KG1 (cell line): ENCODE data around the gene DOK3.

ENCODE experiments used
- DNase-seq: peaks from one replicate; lab custom pipeline; 2025; lab: John Stamatoyannopoulos, UW

The DOK3 gene

GRCh38 chr5:177511796-177512675 lies 2.4 kb upstream of the DOK3 start:
- no peak for DNase-seq

DNA sequence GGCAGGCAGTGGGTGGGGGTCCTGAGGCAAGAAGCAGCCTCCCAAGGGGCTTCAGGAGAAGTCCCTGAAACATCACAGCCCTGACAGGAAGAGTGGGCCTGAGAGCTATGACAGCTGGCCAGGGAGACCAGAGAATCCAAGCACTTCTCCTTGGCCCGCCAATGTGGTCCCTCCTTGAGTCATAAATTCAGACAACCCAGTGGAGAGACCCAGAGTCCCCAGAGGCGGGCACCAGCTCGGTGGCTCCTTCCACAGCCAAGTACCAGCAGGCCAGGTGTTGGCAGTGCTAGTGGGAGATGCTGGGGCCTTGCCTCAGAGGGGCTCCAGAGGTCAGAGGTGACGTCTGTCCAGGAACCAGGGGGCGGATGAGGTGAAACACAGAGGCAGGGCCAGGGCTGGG lies 1.6 kb upstream of the DOK3 start:
- DNase-seq = no peak

DNA sequence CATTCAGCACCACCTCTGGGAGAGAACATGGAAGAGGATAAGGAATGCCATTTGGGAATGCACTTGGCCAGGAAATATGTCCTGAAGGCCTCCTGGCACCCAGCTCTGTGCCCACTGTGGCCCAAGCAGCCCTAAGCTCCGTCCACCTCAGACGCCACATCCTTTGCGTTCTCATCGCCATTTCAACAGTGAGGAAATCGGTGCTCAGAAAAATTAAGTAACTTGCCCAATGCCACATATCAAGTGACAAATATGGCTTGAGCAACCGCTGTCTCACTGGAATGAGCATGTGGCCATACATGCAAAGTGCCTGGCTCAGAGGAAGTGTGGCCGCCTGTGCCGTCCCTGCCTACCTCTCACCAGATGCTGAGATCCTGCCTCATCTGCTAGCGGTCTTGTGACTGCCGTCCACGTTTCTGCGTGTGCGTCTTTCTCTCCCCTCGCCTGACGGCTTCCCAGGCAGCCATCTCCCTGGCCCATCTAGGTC lies 984 bp upstream of the DOK3 start:
- DNase-seq = no peak

GRCh38 chr5:177509991-177510566 lies 453 bp upstream of the DOK3 start:
- DNase-seq = no peak

- DNase-seq = no peak
Observed at GRCh38 chr5:177508837-177509236, 789 bp downstream of the DOK3 start.

DNA sequence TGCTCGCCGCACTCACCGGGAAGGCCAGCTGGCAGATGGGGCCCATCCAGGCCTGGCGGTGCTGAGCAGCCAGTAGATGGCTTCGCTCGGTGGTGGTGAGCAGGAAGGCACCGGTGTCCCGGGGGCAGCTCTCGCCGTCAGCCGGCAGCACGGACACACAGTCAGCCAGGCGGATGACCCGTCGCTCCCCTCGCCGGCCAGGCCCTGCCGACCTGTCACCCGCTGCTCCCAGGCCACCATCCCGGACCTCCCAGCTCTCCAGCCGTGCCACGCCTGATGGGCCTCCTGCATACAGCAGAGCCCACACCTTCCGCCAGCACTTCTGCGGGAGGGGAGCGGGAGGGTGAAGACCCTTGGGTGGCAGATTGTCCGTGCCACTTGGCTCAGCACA lies 1.4 kb downstream of the DOK3 start:
- no peak for DNase-seq

DNA sequence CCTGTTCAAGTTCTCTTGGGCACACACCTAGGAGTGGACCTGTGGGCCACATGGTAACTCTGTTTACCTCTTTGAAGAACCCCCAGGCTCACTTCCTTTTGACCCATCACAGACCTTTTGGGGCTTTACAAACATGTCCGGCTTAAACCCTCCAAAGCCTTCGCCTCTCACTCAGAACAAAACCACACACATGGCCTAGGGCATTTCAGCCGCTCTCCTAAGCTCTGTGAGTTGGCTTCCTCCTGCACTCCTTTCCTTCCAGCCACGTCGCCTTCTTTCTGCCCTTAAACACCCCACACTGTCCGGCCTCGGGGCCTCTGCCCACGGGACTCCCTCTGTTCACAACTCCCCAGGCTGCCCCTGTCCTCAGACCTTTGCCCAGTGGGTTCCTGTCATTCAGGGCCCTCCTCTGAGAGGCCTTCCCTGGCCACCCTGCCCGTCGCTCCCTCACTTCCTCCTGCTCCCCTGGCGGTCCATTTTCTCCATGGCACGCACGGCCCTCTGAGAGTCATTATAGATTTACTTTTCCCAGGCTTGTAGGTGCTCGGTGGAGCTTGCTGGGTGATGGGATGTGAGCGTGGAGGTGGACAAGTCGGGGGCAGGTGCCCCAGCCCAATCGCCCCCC lies 1.9 kb downstream of the DOK3 start:
- no peak for DNase-seq

DNA sequence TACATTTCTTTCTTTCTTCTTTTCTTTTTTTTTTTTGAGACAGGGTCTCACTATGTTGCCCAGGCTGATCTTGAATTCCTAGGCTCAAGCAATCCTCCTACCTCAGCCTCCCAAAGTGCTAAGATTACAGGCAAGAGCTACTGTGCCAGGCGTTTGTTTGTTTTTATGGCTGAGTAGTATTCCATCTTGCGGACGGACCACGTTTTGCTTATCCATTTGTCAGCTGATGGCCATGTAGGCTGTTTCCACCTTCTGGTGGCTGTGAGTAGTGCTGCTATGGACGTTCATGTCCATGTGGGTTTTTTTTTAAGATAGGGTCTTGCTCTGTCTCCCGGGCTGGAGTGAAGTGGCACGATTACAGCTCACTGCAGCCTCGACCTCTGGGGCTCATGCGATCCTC lies 2.5 kb downstream of the DOK3 start:
- no peak for DNase-seq

- no peak for DNase-seq
Observed at GRCh38 chr5:177505075-177505474, 4.6 kb downstream of the DOK3 start.

DNA sequence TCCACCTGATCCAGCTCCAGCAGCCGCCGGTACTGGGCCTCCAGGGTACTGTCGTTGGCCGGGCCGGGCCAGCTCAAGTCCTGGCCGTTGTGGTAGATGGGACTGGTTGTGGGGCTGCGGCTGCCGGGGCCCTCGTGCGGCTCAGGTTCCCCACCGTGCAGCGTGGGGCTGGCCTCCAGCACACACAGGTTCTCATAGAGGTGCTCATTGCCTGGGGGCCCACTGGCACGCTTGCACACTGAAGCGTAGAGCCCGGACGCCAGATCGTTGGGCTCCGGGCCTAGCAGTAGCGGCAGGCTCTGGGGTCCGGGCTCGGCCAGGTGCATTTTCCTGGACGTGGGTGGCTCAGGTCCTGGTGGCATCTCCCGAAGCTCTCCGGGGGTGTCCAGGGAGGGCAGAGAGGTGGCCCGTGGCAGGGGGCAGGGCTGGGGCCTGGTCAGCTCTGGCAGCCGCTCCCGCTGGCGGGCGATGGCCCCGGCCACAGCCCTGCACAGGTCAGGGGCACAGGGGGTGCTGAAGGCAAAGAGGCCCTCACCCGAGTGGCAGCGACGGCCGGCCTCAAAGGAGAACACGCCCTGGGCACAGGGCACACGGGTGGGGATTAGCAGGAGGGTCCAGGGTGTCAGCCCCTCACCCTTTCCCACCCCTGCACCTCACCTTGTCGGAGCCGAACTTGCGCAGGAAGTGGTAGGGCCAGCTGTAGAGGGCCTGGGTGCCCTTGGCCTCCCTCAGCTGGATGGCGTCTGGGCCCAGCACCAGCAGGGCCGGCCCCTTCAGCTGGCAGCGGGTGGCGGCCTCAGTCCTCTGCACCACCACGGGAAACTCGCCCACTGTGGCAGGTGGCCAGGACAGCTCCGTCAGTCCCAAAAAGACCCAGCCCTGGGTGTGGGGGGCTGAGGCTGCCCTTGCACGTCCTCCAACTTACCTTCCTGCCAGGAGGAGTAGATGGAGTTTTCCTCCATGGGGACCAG lies 5.3 kb downstream of the DOK3 start:
- DNase-seq = no peak

DNA sequence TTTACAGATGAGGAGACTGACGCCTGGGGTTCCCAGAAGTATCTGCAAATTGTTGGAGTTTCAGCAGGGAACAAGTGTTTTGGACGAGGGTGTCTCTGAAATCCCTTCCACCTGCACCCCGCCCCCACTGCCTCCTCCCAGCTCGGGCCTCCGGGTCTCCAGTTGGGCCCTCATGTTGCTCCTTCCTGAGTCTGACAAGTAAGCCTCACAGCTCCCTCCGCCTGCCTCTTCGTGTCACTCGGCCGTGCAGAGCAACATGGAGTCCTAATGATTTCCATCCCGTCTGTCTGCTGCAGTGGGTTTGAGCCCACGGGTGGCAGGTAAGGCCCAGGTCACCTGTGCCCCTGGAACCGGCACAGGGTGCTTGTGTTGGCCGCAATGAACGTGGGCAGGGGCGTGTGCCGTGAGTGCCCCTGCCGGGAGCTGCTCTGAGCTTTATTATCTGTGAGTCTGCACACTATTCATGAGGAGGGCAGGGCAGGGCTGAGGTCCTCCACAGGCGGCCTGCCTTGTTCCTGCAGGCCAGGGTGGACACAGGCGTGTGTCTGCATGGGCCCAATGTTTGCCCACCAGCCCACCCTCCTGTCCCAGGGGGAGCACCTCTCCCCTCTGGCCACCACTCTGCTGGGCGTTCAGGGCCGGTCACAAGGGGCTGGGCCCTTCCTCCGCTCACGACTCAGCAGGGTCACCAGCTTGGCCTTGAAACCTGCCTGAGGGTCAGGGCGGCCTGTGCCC lies 6.1 kb downstream of the DOK3 start:
- no peak for DNase-seq

DNA sequence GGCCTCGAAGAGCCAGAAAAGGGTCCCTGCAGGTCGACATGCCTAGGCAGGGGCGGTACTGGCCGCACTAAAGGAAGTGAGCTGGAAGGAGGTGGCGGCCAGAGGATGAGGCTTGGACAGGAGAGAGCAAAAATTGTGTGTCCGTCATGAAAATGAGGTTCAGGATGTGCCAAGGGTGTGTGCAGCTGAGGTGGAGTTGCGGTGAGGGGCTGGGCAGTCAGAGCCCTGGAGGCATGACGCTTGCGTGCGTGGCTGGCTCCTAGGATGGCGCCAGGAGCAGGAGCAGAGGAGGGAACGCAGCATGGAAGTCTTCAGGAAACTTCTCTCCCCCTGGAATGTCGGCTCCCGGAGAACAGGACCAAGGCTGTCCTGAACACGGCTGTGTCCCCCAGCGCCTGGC lies 6.7 kb downstream of the DOK3 start:
- no peak for DNase-seq

- DNase-seq = no peak
Observed at GRCh38 chr5:177501874-177502678, 7.5 kb downstream of the DOK3 start.

- peak; percentile 78 for DNase-seq
Observed at GRCh38 chr5:177500685-177501522, 8.7 kb downstream of the DOK3 start.

GRCh38 chr5:177499842-177500241 lies 9.8 kb downstream of the DOK3 start:
- no peak for DNase-seq

- no peak for DNase-seq
Observed at GRCh38 chr5:177498013-177498787, 11.4 kb downstream of the DOK3 start.

DNA sequence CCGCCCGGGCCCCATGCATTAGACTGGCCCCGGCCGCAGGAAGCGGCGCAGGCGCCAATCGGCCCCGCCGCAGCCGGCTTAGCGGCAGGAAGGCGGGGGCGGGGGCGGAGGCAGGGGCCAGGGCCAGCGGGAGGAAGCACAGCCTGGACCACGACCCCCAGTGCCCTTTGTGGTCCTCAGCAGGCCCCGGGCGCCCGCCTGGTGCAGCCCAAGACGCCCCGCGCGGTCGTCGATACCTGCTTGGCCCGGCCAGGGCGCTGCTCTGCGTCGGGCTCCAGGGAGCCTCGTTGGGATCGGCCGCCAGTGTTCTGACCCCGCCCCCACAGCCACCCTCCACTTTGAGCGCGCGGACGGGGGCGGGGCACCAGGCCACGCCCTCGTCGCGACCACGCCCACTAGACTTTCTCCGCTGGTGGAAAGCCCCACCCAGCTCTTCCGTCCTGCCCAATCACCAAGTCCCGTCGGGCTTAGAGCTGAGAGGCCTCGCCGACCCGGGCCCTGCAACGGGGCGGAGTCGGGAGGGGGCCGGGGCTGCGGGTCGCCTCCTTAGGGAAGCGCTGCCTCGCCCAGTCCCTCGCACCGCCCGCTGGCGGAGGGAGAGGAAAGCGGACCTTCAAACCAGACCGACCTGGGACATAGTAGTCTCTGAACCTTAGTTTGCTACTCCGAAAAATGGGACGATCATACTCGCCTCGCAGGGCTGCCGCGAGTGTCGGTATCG lies 12.2 kb downstream of the DOK3 start, which contains the start of gene PDLIM7:
PDLIM7 (minus strand) TSS at position 313 of the 721 bp plus-strand sequence. CDS start 1,092 bp downstream, outside the sequence.
- peak; percentile 85 for DNase-seq
